ENCODE data around the gene DRC7.

Gene DRC7, protein sequence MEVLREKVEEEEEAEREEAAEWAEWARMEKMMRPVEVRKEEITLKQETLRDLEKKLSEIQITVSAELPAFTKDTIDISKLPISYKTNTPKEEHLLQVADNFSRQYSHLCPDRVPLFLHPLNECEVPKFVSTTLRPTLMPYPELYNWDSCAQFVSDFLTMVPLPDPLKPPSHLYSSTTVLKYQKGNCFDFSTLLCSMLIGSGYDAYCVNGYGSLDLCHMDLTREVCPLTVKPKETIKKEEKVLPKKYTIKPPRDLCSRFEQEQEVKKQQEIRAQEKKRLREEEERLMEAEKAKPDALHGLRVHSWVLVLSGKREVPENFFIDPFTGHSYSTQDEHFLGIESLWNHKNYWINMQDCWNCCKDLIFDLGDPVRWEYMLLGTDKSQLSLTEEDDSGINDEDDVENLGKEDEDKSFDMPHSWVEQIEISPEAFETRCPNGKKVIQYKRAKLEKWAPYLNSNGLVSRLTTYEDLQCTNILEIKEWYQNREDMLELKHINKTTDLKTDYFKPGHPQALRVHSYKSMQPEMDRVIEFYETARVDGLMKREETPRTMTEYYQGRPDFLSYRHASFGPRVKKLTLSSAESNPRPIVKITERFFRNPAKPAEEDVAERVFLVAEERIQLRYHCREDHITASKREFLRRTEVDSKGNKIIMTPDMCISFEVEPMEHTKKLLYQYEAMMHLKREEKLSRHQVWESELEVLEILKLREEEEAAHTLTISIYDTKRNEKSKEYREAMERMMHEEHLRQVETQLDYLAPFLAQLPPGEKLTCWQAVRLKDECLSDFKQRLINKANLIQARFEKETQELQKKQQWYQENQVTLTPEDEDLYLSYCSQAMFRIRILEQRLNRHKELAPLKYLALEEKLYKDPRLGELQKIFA

DNA sequence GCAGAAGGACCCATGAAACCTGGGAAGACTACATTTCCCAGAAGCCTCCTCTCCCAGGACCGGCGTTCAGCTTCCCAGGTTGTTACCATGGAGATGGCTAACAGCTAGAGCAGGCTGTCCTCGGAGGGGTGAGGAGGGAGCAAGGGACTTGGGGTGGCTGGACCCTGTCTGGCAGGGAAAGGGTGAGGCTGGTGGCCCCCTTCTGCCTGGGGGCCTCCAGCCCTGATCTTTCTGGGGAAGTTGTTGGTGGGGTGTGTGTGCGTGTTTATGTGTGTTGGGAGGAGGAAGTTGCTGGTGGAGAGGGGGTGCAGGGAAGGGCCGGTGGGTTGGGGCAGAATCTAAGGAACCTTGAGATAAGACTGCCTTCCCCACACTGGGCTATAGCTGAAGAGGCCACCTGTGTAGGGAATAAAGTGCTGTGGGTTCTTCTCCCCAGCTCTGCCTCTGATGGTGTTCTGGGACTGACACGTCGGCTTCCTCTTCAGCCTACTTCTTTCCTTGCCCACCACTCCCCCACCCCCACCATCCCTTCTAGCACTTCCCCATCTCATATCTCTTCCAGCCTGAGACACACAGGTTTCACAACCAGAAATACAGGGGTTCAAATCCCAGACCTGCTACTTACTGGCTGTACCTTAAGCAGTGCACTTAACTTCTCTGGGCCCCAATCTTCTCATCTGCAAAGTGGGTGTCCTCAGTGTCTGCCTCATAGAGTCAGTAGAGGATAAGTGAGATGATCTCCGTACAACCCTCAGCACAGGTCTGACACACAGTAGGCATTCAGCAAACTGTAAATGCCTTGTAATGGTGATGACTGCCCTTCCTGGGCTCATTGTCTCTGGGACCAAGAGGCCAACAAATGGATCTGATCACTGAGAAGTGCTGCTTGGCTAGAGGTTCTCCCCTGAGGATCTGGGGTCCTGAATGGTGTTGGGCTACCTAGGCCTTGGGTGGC, at the start of gene DRC7:
Gene DRC7 (plus strand): TSS at position 82 of the 955 bp plus-strand sequence. CDS start 3,144 bp downstream, outside the sequence.
- H3K4me3 ChIP-seq, result peak within 1 kb of the TSS in 3 of 7 experiments; percentile 8 to 16 (median 9)
- peak within 1 kb of the TSS in 1 of 21 experiments; percentile 50 for H3K27ac ChIP-seq

DNA sequence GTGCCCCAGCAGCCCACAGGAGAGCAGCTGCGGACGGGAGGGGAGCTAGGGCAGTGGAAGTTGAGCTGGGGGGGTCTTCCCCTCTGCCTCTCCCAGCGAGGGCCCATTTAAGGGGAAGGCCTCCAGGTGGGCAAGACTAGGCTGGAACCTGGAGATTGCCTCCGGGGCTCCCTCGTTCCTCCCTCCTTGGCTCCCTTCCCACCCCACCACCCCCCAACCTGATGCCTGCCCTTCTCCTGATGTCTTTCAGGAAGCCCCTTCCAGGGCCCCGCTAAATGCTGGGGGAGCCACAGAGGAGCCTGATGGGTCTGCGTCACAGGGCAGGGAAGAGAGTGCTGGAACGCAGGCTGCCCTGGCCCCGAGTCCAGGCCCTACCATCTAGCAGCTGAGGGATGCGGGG, 49.4 kb upstream of the DRC7 start:
- H3K4me3 ChIP-seq, result no peak overlapping the region
- H3K27ac ChIP-seq, result peak overlapping the region in 12 of 21 experiments; percentile 14 to 84 (median 58)

DNA sequence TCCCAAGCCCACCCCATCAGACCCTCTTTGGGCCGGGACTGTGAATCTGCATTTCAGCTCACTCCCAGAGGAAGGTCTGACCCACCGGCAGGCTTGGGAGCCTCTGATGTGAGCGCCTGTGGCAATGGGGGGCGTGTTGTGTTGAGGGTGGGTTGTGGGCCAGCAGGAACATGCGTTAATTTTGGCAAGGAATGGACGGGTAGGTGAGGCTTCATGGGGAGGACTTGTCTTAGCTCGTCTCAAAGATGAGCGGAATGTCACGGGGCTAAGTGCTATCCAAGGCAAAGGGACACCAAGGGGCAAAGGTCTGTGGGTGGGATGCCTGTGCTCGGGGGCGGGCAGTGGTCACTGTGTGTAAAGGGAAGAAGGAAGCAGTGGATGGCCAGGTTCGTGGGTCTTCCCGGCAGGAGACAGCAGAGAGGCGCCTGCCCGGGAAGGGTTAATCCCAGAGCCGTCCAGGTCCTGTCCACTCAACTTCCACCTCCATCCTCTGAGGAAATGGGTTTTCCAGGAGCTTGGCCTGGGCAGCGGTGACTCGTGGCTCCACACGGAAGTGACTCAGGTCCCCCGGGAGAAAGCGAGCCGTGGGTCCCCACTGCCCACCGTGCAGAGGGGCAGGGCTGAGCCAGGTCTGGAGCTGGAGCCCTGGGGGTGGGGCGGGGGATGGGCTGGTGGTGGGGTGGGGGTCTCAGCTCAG, 48.8 kb upstream of the DRC7 start:
- Histone ChIP-seq H3K4me3 (no peak overlapping the region), H3K27ac (peak overlapping the region in 18 of 21 experiments; percentile 5 to 84 (median 47))

DNA sequence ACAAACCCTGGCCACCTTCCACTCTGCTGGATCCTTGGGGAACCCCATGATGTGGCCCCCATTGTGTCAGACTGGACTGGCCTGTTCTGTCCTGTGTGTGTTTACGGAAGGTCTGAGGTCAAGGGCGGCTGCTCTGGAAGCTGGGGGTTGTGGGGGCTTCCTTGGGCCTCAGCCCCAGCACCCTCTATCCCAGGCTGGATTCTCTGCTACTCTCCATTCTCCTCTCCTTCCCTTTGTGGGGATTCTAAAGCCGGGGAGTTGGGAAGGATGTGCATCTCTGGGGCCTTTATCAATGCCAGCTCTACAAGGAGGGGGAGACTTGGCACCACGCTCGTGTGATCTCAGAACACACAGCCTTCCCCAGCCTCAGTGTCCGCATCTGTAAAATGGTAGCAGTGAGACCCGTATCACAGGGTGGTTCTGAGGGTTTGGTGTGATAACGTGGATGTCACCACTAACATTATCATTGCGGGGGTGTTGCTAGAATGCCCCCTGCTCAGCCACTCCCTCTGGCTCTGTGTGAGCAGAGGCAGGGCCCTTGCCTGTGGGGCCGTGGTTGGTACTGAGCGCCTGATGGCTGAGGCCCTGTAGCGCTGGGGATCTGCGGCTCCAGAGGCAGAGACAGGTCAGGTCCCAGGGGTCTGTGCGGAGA, 48.1 kb upstream of the DRC7 start:
- no peak overlapping the region for H3K4me3 ChIP-seq
- peak overlapping the region in 18 of 21 experiments; percentile 5 to 84 (median 54) for H3K27ac ChIP-seq

DNA sequence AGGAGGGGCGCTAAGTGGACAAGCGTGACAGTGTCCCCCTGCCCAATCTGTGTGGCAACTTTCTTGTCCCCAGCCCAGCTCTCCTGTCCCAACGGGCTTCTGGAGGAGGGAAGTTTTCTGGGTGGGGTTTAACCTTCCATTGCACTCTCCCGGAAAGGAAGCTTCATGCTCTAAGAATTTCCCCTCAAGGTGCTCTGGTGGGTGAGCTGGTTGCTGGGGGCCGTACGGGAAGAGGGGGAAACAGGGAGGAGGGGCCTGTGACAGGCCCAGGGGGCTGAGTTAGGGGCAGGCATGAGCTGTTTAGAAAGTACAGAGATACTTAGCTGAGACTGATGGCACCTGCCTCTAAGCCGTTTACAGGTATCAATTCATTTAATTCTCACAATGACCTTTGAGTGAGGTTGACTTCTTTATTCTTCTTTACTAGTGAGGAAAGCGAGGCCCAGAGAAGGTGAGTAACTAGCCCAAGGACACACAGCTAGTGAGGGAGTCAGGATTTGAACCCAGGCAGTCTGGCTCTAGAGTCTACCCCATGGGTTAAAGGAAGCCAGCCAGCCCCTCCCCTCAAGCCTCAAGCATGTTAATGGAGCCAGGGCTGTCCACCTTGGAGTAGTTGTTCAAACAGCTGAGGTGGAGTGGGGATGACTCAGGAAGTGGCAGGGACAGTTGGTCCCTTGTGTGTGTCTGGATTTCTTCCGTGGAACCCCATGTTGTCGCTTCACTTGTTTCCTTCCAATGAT, 47.3 kb upstream of the DRC7 start:
- H3K27ac ChIP-seq, result peak overlapping the region in 17 of 21 experiments; percentile 14 to 84 (median 56)

DNA sequence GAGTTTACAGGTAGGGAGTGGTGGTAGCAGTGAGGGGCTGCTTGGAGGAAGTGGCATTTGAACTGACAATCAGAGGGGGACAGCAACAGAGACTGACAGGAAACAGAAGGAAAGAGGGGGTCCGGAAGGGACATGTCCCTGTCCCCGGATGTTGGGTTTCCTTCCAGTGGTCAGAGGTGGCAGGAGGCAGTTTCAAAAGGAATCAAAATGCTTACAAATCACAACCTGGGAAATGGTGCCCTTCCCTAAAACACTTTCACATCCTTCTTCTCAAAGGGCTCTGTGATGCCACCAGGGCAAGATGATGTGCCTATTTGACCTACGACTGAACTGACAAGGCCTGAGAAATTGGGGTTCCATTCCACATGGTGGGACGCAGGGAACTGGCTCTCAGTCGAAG, 46.5 kb upstream of the DRC7 start:
- H3K27ac ChIP-seq, result peak overlapping the region in 13 of 21 experiments; percentile 18 to 84 (median 56)

More for the DNA sequence above, 47.3 kb upstream of the DRC7 start:
- no peak overlapping the region for H3K4me3 ChIP-seq

DNA sequence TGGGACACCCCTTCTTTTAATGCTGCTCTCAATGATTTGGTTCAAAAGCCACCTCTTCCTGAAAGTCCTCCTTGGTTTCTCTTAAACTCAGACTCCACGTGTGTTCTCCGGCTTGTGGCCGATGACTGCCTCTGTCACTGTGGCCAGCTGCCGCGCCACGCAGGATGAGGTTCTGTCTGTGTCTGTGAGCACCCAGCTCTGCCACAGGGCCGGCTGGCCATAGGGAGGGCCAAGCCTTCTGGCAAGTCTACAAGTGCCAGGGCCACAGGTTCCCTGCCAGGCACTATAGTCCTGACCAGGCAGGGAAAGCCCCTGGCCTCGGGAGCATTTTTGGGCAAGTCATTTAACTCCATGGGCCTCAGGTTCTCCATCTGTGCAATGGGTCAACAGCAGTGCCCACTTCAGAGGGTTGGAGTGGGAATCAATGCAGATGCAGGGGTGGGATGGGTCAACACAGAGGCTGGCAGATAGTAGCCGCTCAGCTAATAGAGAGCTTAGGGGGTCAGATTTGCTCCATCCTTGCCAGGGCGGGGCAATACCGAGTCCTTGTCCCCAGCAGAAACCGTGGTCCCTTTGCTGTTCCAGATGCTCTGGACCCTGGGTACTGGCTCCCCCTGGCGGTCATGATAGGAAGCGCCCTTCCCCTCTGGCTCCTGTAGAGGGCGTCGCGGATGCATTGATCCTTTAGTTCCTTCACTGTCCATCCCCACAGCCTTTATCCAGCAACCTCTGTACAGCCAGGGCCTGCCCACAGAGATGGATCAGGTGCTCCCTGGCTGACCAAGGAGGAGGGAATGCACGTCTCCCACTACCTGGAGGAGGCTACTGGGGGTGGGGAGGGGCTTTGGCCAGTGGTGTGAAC, 45.8 kb upstream of the DRC7 start:
- H3K4me3 ChIP-seq, result no peak overlapping the region
- peak overlapping the region in 6 of 21 experiments; percentile 40 to 84 (median 60) for H3K27ac ChIP-seq

More for the DNA sequence above, 46.5 kb upstream of the DRC7 start:
- H3K4me3 ChIP-seq, result no peak overlapping the region

DNA sequence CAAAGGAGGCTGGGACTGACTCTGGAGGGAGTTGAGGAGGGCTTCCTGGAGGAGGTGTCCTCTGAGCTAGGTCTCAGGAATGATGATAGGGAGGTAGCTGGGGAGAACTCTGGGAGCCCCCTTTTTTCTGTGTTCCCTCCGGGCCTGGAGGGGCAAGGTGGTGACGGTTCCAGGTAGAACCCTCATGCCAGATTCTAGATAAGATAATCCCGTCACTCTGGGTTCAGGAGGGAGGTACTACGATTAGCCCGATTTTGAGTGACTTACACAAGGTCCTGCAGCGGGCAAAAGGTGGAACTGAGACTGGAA, 45.2 kb upstream of the DRC7 start:
- H3K4me3 ChIP-seq, result no peak overlapping the region
- H3K27ac ChIP-seq, result peak overlapping the region in 1 of 21 experiments; percentile 6

DNA sequence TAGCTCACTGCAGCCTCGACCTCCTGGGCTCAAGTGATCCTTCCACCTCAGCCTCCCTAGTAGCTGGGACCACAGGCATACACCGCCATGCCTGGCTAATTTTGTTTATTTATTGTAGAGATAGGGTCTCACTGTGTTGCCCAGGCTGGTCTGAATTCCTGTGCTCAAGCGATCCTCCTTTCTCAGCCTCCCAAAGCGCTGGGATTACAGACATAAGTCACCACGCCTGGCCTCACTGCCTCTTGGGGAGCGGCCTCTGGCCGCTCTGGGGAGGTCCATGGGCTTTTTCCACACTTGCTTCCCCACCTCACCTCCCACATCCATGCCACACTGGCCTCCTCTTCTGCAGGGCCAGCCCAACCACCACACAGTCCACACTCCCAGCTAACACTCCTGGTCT, 44.8 kb upstream of the DRC7 start:
- H3K4me3 ChIP-seq, result no peak overlapping the region

DNA sequence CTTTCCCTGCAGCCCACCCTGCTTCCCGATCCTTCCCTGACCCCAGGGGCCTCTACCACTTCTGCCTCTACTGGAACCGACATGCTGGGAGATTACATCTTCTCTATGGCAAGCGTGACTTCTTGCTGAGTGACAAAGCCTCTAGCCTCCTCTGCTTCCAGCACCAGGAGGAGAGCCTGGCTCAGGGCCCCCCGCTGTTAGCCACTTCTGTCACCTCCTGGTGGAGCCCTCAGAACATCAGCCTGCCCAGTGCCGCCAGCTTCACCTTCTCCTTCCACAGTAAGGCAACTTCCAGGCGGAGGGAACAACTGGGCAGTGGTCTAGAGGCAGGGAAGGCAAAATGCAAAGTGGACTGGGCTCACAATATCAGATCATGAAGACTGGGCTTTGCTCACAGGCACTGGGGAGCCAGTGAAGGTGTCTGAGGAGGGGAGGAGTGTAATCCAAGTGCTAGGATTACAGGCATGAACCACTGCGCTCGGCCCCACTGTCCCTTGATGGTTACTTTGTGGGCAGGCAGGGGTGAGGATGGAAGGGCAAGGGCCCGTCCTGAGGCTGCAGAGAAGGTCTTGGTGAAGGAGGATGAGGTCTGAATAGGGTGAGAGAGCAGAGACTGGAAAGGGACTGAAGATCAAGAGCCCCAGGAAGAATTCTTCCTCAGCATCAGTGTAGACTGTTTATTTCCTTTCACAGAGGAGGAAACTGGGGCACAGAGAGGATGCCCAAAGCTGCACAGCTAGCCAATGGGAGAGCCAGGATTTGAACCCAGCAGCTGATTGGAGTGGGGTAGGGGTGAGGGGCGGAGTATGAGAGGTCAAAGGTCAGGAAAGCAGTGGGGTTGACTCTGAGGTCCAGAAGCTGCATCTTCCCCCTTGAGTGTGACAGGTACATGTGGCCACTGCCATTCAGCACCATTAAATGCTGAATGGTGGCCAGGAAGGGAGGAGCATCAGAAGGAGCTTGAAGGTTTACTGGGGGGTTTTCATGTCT, 43.0 kb upstream of the DRC7 start:
- no peak overlapping the region for H3K4me3 ChIP-seq
- peak overlapping the region in 1 of 21 experiments; percentile 30 for H3K27ac ChIP-seq

More for the DNA sequence above, 44.8 kb upstream of the DRC7 start:
- H3K27ac ChIP-seq, result peak overlapping the region in 1 of 21 experiments; percentile 14

DNA sequence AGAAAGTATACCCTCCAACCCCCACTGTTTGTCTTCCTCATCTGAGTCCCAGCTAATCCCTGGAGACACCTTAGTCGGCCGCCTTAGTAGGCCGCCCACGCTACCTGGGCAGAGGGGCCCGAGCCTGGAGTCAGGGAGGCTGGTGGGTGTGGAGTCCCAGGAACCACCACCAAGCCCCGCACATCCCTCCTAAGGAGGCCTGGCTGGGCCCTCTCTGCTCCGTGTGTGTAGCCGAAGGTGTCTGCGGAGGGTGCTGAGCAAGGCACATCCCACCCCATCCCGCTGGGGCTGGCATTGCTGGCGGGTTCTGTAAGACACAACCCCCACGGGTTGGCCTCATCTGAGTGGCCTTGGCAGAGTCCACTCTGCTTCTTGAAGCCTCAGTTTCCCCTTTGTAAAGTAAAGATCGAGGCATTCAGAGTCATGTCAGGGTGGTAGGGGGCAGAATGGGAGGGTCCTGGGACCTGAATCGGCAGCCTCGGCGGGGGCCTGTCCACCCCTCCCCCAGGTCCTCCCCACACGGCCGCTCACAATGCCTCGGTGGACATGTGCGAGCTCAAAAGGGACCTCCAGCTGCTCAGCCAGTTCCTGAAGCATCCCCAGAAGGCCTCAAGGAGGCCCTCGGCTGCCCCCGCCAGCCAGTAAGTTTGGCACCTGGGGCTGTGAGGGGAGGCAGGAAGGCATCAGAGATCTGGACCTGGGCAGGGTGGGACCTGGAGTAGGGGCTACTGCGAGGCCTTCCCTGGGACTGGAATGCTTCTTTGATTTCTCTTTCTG, 41.7 kb upstream of the DRC7 start:
- peak overlapping the region in 2 of 21 experiments; percentile 10 to 12 for H3K27ac ChIP-seq

DNA sequence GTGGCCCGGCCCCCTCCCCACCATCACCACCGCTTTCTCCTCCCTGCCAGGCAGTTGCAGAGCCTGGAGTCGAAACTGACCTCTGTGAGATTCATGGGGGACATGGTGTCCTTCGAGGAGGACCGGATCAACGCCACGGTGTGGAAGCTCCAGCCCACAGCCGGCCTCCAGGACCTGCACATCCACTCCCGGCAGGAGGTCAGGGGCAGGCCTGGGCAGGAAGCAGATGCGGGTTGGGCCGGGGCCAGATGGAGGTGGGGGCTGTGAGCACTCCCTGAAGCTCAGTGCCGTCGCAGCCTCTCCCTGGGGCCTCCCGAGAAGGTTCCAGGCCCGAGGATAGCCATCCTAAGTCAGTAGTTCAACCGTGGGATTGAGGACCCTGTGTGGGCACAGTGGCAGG, 40.7 kb upstream of the DRC7 start:
- H3K4me3 ChIP-seq, result no peak overlapping the region

More for the DNA sequence above, 41.7 kb upstream of the DRC7 start:
- no peak overlapping the region for H3K4me3 ChIP-seq

DNA sequence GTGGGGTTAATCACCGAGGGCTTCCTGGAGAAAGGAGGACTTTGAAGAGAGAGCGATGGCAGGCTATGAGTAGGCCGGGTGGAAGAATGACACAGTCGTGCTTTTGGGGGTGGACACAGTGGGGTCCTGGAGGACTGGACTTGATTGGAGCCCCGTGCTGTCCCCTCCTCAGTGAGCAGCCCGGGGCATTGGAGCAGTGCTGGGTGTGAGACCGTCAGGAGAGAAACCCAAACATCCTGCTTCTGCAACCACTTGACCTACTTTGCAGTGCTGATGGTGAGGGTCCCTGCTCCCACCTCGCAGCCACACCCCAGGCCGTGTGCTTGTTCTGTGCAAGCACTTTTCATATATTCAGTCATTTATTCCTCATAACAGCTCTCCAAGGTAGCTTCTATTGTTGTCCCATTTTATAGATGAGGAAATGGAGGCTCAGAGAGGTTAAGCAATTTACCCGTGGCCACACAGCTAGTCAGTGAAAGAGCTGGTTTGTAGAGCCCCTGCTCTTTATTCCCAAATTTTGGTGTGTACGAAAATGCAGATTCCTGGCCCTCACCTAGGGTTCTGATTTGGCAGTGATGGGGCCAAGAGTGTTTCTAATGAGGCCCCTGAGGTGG, 38.2 kb upstream of the DRC7 start:
- H3K27ac ChIP-seq, result no peak overlapping the region
- no peak overlapping the region for H3K4me3 ChIP-seq

More for the DNA sequence above, 40.7 kb upstream of the DRC7 start:
- peak overlapping the region in 4 of 21 experiments; percentile 2 to 42 (median 18) for H3K27ac ChIP-seq

DNA sequence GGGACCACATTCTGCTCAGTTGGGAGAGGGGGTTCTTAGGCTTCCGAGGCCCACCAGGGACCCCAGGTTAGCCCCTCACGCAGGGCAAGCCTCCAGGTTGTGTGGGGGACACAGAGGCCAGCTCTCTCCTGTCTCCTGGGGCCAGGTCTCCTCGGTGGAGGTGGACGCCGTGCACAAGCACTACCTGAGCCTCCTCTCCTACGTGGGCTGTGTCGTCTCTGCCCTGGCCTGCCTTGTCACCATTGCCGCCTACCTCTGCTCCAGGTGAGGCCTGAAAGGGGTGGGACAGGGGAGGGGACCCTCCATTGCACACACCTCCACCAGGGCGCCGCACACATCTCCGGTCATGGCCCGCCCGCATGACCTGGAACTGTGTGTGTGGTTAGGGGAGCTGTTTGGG, 37.4 kb upstream of the DRC7 start:
- Histone ChIP-seq H3K27ac (no peak overlapping the region), H3K4me3 (no peak overlapping the region)

All from skin epidermis (tissue), 12 donors.